Activated CD8-positive, alpha-beta T cell treated with anti-CD3 and anti-CD28 coated beads for 36 hours (primary cell): ENCODE data around the gene ALDOA. TPM values are rescaled to one million over a fixed set of nuclear protein-coding genes. Genes with fewer than 3 reads are reported as not detected.
A peak's percentile ranks its signal among the peaks of the same experiment; 100 is the strongest.
"Not testable (repeated sequence)": the region's sequence is repeated elsewhere in the genome, so short reads cannot be mapped to it uniquely, and the experiment has no call there.

Source experiments
- ATAC-seq: fragments of 200-7000 bp; cut with Tn5 transposase; one replicate; pipeline ENCODE4 v1.10.0; 2021; ENCODE audit warnings: mild to moderate bottlenecking, moderate library complexity
- CTCF ChIA-PET: fragments of 350-600 bp; sonication (Branson Sonifier 250); formaldehyde crosslinking; loops from one replicate; lab custom pipeline; 2021; ENCODE audit warnings: antibody characterized with exemption; lab: Charles Lee
- POLR2A ChIA-PET: fragments of 350-600 bp; sonication (Branson Sonifier 250); formaldehyde crosslinking; loops from one replicate; lab custom pipeline; 2021; ENCODE audit warnings: antibody characterized with exemption; lab: Charles Lee
- DNase-seq: peaks from one replicate; pipeline ENCODE4 v3.0.0-alpha.2; 2020
- H3K27ac Mint-ChIP-seq: one replicate; pipeline ENCODE4 v1.8.0; 2021; ENCODE audit warnings: mild to moderate bottlenecking, mixed read lengths
- H3K27me3 Mint-ChIP-seq: one replicate; pipeline ENCODE4 v1.8.0; 2021; ENCODE audit warnings: mixed read lengths
- H3K36me3 Mint-ChIP-seq: one replicate; pipeline ENCODE4 v1.8.0; 2021; ENCODE audit warnings: low read depth, mixed read lengths
- H3K4me1 Mint-ChIP-seq: one replicate; pipeline ENCODE4 v1.8.0; 2021; ENCODE audit warnings: low read depth, mixed read lengths
- H3K4me3 Mint-ChIP-seq: one replicate; pipeline ENCODE4 v1.8.0; 2021; ENCODE audit warnings: mild to moderate bottlenecking, moderate library complexity, mixed read lengths
- H3K9me3 Mint-ChIP-seq: one replicate; pipeline ENCODE4 v1.8.0; 2021; ENCODE audit warnings: mixed read lengths
- intact Hi-C: fragments of 100-400 bp; cut with micrococcal nuclease; formaldehyde crosslinking; loops from one replicate; pipeline ENCODE4 v1.10.0; 2022
- total RNA-seq, 2 experiments: library from RNA; stranded (reverse); gene quantifications; one replicate each; pipeline ENCODE4 v1.2.3, GENCODE V29; 2021
- TF ChIP-seq, protein P1 (sequence below): fragments of 200-600 bp; IDR thresholded peaks from one replicate; pipeline ENCODE4 v1.8.0; 2022; ENCODE audit warnings: antibody characterized with exemption, mild to moderate bottlenecking

The ALDOA gene
- total RNA-seq, 2 experiments from 2014 or later, result 3,042 to 3,081 TPM

DNA sequence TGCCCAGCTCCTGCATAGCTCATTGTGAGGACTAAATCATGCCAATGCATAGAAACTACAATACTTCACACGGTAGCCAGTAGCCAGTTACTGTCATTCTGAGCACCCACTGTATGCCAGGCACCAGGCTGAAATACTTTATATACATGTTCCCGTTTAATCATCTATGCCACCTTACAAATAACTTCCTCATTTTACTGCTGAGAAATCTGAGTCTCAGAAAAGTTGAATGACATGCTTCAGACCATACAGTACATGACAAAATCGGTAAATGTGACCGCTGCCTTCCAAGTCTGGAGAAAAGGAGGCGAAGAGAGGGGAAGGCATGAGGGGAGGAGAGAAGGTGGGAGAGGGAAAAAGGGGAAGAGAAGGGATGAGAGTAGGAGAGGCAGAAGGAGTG is 25.3 kb upstream of the ALDOA start:
- POLR2A ChIA-PET, result no interaction called here
- no peak overlapping the region for H3K4me3 Mint-ChIP-seq
- no peaks in the 10 kb centered on the region for H3K4me1 Mint-ChIP-seq
- DNase-seq (no peak), ATAC-seq (no peak)
- no peak overlapping the region for H3K27ac Mint-ChIP-seq
- H3K36me3 Mint-ChIP-seq, result no peaks in the 10 kb centered on the region
- H3K27me3 Mint-ChIP-seq, result peaks cover 4% of the 10 kb centered on the region
- intact Hi-C loops, result no loop called here
- CTCF ChIA-PET, result interaction anchor here (0.6 to 2.4 kb wide), 5 partner anchors 8 to 340 kb away, joined by 3 to 13 read pairs (median 4); partner anchors contain the start of gene TLCD3B
- no peaks in the 10 kb centered on the region for H3K9me3 Mint-ChIP-seq
- TF ChIP-seq, protein P1, sequence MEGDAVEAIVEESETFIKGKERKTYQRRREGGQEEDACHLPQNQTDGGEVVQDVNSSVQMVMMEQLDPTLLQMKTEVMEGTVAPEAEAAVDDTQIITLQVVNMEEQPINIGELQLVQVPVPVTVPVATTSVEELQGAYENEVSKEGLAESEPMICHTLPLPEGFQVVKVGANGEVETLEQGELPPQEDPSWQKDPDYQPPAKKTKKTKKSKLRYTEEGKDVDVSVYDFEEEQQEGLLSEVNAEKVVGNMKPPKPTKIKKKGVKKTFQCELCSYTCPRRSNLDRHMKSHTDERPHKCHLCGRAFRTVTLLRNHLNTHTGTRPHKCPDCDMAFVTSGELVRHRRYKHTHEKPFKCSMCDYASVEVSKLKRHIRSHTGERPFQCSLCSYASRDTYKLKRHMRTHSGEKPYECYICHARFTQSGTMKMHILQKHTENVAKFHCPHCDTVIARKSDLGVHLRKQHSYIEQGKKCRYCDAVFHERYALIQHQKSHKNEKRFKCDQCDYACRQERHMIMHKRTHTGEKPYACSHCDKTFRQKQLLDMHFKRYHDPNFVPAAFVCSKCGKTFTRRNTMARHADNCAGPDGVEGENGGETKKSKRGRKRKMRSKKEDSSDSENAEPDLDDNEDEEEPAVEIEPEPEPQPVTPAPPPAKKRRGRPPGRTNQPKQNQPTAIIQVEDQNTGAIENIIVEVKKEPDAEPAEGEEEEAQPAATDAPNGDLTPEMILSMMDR, result no peak

DNA sequence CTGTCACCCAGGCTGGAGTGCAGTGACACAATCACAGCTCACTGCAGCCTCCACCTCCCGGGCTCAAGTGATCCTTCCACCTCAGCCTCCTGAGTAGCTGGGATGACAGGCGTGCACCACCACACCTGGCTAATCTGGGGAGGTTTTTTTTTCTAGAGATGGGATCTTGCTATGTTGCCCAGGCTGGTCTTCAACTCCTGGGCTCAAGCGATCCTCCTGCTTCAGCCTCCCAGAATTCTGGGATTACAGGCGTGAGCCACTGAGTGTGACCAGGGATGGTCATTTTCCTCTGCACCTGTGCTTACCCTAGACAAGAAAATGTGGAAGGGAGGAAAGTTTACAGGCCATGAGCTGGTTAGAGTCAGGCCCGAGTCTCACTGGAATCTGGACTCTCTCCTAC is 24.9 kb upstream of the ALDOA start:
- ATAC-seq, H3K9me3 Mint-ChIP-seq, DNase-seq, H3K4me1 Mint-ChIP-seq, POLR2A ChIA-PET, H3K27me3 Mint-ChIP-seq, H3K27ac Mint-ChIP-seq, H3K36me3 Mint-ChIP-seq, H3K4me3 Mint-ChIP-seq, intact Hi-C loops: not testable (repeated sequence)
- CTCF ChIA-PET, result interaction anchor here (1.2 to 2.4 kb wide), 3 partner anchors 9 to 23 kb away, joined by 3 to 13 read pairs (median 4); partner anchors contain the start of gene TLCD3B

DNA sequence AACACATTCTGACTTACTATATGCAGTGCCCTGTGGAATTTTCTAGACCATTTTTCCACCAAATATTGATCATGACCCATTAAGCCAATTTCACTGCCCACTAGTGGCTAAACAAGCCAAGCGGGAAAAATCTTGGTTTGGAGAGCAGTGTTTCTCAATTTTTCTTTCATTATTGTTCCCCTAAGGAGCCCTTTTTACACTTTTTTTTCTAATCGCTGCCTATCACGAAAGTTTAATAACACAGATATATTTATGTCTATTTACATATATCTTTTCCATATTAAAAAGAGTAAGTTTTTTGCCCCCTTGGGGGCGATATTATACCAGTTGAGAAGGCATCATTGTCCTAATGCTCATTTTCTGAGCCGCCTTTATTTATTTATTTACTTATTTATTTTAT is 23.7 kb upstream of the ALDOA start:
- DNase-seq (no peak), ATAC-seq (no peak)
- H3K9me3 Mint-ChIP-seq, result no peaks in the 10 kb centered on the region
- no peaks in the 10 kb centered on the region for H3K36me3 Mint-ChIP-seq
- TF ChIP-seq, protein P1, result peak; percentile 54
- intact Hi-C loops, result no loop called here
- no peak overlapping the region for H3K4me3 Mint-ChIP-seq
- no peaks in the 10 kb centered on the region for H3K4me1 Mint-ChIP-seq
- ChIA-PET CTCF (interaction anchor here (1.1 to 2.5 kb wide), 6 partner anchors 10 to 203 kb away, joined by 3 to 13 read pairs (median 4); partner anchors contain the start of genes TBX6 and TLCD3B), POLR2A (no interaction called here)
- no peak overlapping the region for H3K27ac Mint-ChIP-seq
- H3K27me3 Mint-ChIP-seq, result peaks cover 1% of the 10 kb centered on the region

DNA sequence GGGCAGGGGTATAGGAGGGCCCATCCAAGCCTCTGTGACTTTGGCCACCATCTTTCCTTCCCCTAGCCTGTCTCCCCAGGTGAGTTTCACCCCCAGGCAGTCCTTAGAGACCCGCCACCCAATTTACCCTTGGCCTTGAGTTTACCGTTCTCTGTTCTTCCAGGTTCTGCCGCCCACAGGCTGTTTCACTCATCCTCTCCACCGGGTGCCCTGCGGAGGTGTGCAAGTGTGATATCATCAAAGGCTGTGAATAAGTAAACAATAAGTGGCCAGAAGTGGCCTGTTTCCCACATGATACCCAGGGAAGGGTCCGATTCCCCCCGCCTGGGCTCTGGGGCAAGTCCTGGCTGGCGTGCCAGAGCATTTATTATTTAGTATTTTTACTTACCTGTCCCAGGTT is 19.4 kb upstream of the ALDOA start:
- Mint-ChIP-seq H3K9me3 (no peaks in the 10 kb centered on the region), H3K27ac (no peak overlapping the region), H3K4me3 (no peak overlapping the region), H3K36me3 (no peaks in the 10 kb centered on the region), H3K4me1 (no peaks in the 10 kb centered on the region), H3K27me3 (no peaks in the 10 kb centered on the region)
- TF ChIP-seq, protein P1, result no peak
- intact Hi-C loops, result no loop called here
- CTCF ChIA-PET, result interaction anchor here (0.8 kb wide), 1 partner anchor 9 kb away, joined by 3 read pairs; no protein-coding TSS in a partner anchor
- POLR2A ChIA-PET, result interaction anchor here (0.6 to 1.3 kb wide), 2 partner anchors 28 to 50 kb away, joined by 3 read pairs; partner anchors contain the start of gene INO80E
- DNase-seq (no peak), ATAC-seq (no peak)

DNA sequence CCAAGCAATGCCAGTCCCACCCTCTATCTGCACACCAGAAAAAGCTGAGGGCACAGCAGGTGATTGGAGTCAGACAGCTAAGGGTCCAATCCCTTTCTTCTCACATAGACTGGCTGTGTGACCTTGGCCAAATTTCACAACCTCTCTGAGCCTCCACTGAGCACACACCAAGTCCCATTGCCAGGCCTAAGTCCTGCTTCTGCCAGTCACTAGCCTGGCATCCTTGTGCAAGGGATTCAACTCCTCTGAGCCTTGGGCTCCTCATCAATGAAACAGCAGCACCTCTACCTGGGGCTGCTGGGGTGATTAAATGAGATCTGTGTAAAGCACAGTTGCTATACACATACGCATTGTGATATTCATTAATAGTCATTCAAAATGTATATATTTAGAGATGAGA is 19.0 kb upstream of the ALDOA start:
- intact Hi-C loops, result no loop called here
- no peaks in the 10 kb centered on the region for H3K27me3 Mint-ChIP-seq
- TF ChIP-seq, protein P1, result no peak
- peaks cover 2% of the 10 kb centered on the region for H3K4me1 Mint-ChIP-seq
- no peak overlapping the region for H3K27ac Mint-ChIP-seq
- no peak for DNase-seq
- no peaks in the 10 kb centered on the region for H3K36me3 Mint-ChIP-seq
- POLR2A ChIA-PET, result interaction anchor here (0.6 kb wide), 1 partner anchor 28 kb away, joined by 3 read pairs; no protein-coding TSS in a partner anchor
- H3K4me3 Mint-ChIP-seq, result no peak overlapping the region
- H3K9me3 Mint-ChIP-seq, result no peaks in the 10 kb centered on the region
- CTCF ChIA-PET, result interaction anchor here (0.6 to 3.0 kb wide), 3 partner anchors 8 to 91 kb away, joined by 3 to 20 read pairs (median 3); partner anchors contain the start of gene TLCD3B
- ATAC-seq, result no peak
